Bronchial epithelial cell (primary cell): ENCODE measurements around the gene LCE2A. TPM values are rescaled to one million over a fixed set of nuclear protein-coding genes. Genes with fewer than 3 reads are reported as not detected.
A peak's percentile ranks its signal among the peaks of the same experiment; 100 is the strongest.

ENCODE experiments used
- DNase-seq: peaks from one replicate; pipeline ENCODE4 v3.0.0-alpha.2; 2010; ENCODE audit warnings: low read depth
- FAIRE-seq: peaks from 2 replicates; lab custom pipeline; 2011; peaks lifted over from hg19 to GRCh38; lab: Jason Lieb, UNC
- H3K27me3 ChIP-seq: 2 replicates; pipeline ENCODE4 v1.5.1; 2011; ENCODE audit warnings: low read length; ENCODE audit not compliant: control insufficient read depth, insufficient read depth
- H3K36me3 ChIP-seq: 2 replicates; pipeline ENCODE4 v1.5.1; 2011; ENCODE audit warnings: low read length; ENCODE audit not compliant: control insufficient read depth, insufficient read depth
- H3K4me3 ChIP-seq: 2 replicates; pipeline ENCODE4 v1.5.1; 2011; ENCODE audit warnings: mild to moderate bottlenecking, low read depth, low read length, control low read depth
- CTCF ChIP-seq: IDR thresholded peaks from 2 replicates; pipeline ENCODE4 v1.5.1; 2011; ENCODE audit warnings: mild to moderate bottlenecking, moderate library complexity, low read length, control low read depth, inconsistent platforms; ENCODE audit not compliant: insufficient read depth, severe bottlenecking
- total RNA-seq: library from RNA; depleted of rRNA; stranded (reverse); fragments of >200 nt; gene quantifications from 2 replicates; pipeline ENCODE4 v1.2.1, GENCODE V29; 2014

LCE2A gene
- total RNA-seq, result not detected in 2 replicates

GRCh38 chr1:152697701-152698600 is at the start of gene LCE2A:
LCE2A (plus strand) TSS chr1:152698345; CDS start chr1:152698902, 557 bp downstream.
- Histone ChIP-seq H3K27me3 (peaks cover 4% of the 10 kb centered on the region), H3K4me3 (no peak within 1 kb of the TSS), H3K36me3 (no peaks in the 10 kb centered on the region)
- no peak for FAIRE-seq
- TF ChIP-seq CTCF, result no peak
- DNase-seq, result peak; percentile 30

GRCh38 chr1:152654110-152654509 is 44.0 kb upstream of the LCE2A start:
- no peaks in the 10 kb centered on the region for H3K27me3 ChIP-seq
- H3K36me3 ChIP-seq, result no peaks in the 10 kb centered on the region
- TF ChIP-seq CTCF, result peak; percentile 78
- peak; percentile 58 for FAIRE-seq
- no peak overlapping the region for H3K4me3 ChIP-seq
- DNase-seq, result peak; percentile 68

- no peak for TF ChIP-seq CTCF
- H3K27me3 ChIP-seq, result no peaks in the 10 kb centered on the region
- no peaks in the 10 kb centered on the region for H3K36me3 ChIP-seq
- no peak for FAIRE-seq
- no peak for DNase-seq
- H3K4me3 ChIP-seq, result no peak overlapping the region
These were observed 41.7 kb upstream of the LCE2A start for GRCh38 chr1:152656459-152656858.

GRCh38 chr1:152657677-152658076 is 40.5 kb upstream of the LCE2A start:
- no peak for TF ChIP-seq CTCF
- Histone ChIP-seq H3K4me3 (no peak overlapping the region), H3K36me3 (no peaks in the 10 kb centered on the region), H3K27me3 (no peaks in the 10 kb centered on the region)
- DNase-seq (no peak), FAIRE-seq (no peak)

GRCh38 chr1:152658649-152659048 is 39.5 kb upstream of the LCE2A start:
- FAIRE-seq (no peak), DNase-seq (no peak)
- Histone ChIP-seq H3K4me3 (no peak overlapping the region), H3K36me3 (no peaks in the 10 kb centered on the region), H3K27me3 (peaks cover 2% of the 10 kb centered on the region)
- TF ChIP-seq CTCF, result no peak
